Upper lobe of left lung (tissue), 6 donors: ENCODE measurements around the gene GPER1. TPM values are rescaled to one million over a fixed set of nuclear protein-coding genes. Genes with fewer than 3 reads are reported as not detected.

Experiments used
- ATAC-seq, 2 donors: fragments of 200-7000 bp; cut with Tn5 transposase; one replicate each; pipeline ENCODE4 v1.9.1; 2022; ENCODE audit warnings: mild to moderate bottlenecking in 2 of 2, moderate library complexity in 2 of 2; ENCODE audit not compliant: low FRiP score in 2 of 2
- DNase-seq, 2 donors: peaks; one replicate each; pipeline ENCODE4 v3.0.0-alpha.2; 2019 to 2020
- H3K27ac ChIP-seq, 4 donors: fragments of 200-600 bp; sonication (generic); one replicate each; pipeline ENCODE4 v1.5.1; 2016 to 2019
- H3K27me3 ChIP-seq, 4 donors: fragments of 200-600 bp; sonication (generic); one replicate each; pipeline ENCODE4 v1.5.1; 2017 to 2019
- H3K36me3 ChIP-seq, 4 donors: fragments of 200-600 bp; sonication (generic); one replicate each; pipeline ENCODE4 v1.5.1; 2016 to 2019
- H3K4me1 ChIP-seq, 4 donors: fragments of 200-600 bp; sonication (generic); one replicate each; pipeline ENCODE4 v1.5.1; 2018 to 2019
- H3K4me3 ChIP-seq, 4 donors: fragments of 200-600 bp; sonication (generic); one replicate each; pipeline ENCODE4 v1.5.1; 2017 to 2019; ENCODE audit warnings: mild to moderate bottlenecking in 2 of 4, moderate library complexity in 1 of 4
- H3K9me3 ChIP-seq, 4 donors: fragments of 200-600 bp; sonication (generic); one replicate each; pipeline ENCODE4 v1.5.1; 2018 to 2019
- CTCF ChIP-seq, 6 experiments: fragments of 450-650 bp in 4 of 6; fragments of 200-600 bp in 2 of 6; sonication (generic) in 2 of 6; IDR thresholded peaks; one replicate each; pipeline ENCODE4 v1.5.1; 2016 to 2019; ENCODE audit warnings: antibody characterized with exemption in 6 of 6
- EP300 ChIP-seq, 4 donors: sonication (generic); formaldehyde crosslinking; IDR thresholded peaks; one replicate each; pipeline ENCODE4 v1.5.1; 2017; ENCODE audit warnings: antibody characterized with exemption in 4 of 4, control low read depth in 2 of 4
- POLR2A ChIP-seq, 4 donors: fragments of 450-650 bp; IDR thresholded peaks; one replicate each; pipeline ENCODE4 v1.5.1; 2016 to 2017; ENCODE audit warnings: antibody characterized with exemption in 4 of 4, mild to moderate bottlenecking in 2 of 4
- POLR2AphosphoS5 ChIP-seq, 2 donors: sonication (generic); formaldehyde crosslinking; IDR thresholded peaks; one replicate each; pipeline ENCODE4 v1.5.1; 2017; ENCODE audit warnings: antibody characterized with exemption in 2 of 2
- WGBS, 2 donors: methylation state at CpG; one replicate each; pipeline ENCODE4 v1.1.5; 2017 to 2018; 5-methylcytosine and 5-hydroxymethylcytosine counted together
- total RNA-seq, 6 donors: library from RNA; depleted of rRNA in 4 of 6; stranded (reverse); fragments of >200 nt in 4 of 6; gene quantifications; one replicate each; pipeline versions ENCODE4 v1.1.0 to v1.2.1, GENCODE V29; 2016 to 2021
- donor health status: DM: no; HTN: no; CAD: no; lungs with moderate emphysema.
- donor health status: DM: no; HTN: yes; CAD: no; lungs with severe emphysema.

The GPER1 gene
- total RNA-seq, 6 donors from 2014 or later = 6.5 to 24.7 (median 8.5) TPM

GRCh38 chr7:1119201-1119600 lies 31.3 kb downstream of the GPER1 start:
- TF ChIP-seq EP300 (IDR thresholded peaks at IDR 0.05) (no peak), POLR2AphosphoS5 (IDR thresholded peaks at IDR 0.05) (no peak), CTCF (IDR thresholded peaks at IDR 0.05) (no peak), POLR2A (IDR thresholded peaks at IDR 0.05) (no peak)
- H3K36me3 ChIP-seq = no peaks in the 10 kb centered on the region
- ATAC-seq (no peak), DNase-seq (no peak)
- peaks cover 0 to 13% (median 2%) of the 10 kb centered on the region in 4 donors for H3K4me1 ChIP-seq
- H3K9me3 ChIP-seq = no peaks in the 10 kb centered on the region
- no peaks in the 10 kb centered on the region for H3K27me3 ChIP-seq
- H3K27ac ChIP-seq = no peak overlapping the region
- WGBS, 2 donors = 83 to 90% methylated on average over 5 of the region's 5 CpGs
- no peak overlapping the region for H3K4me3 ChIP-seq

- Histone ChIP-seq H3K9me3 (no peaks in the 10 kb centered on the region), H3K4me1 (peaks cover 3 to 20% (median 5%) of the 10 kb centered on the region in 4 donors), H3K4me3 (no peak overlapping the region), H3K36me3 (peaks cover 0 to 3% (median 0%) of the 10 kb centered on the region in 4 donors), H3K27ac (no peak overlapping the region), H3K27me3 (no peaks in the 10 kb centered on the region)
- no peak for ATAC-seq
- no peak for TF ChIP-seq POLR2AphosphoS5 (IDR thresholded peaks at IDR 0.05)
- no peak for TF ChIP-seq CTCF (IDR thresholded peaks at IDR 0.05)
- TF ChIP-seq POLR2A (IDR thresholded peaks at IDR 0.05) = no peak
- no peak for TF ChIP-seq EP300 (IDR thresholded peaks at IDR 0.05)
- DNase-seq = no peak
- WGBS, 2 donors = 94 to 96% methylated on average over 22 of the region's 22 CpGs
Observed at GRCh38 chr7:1120791-1121190, 32.9 kb downstream of the GPER1 start.

- ATAC-seq (peak in 1 of 2 donors; percentile 17), DNase-seq (no peak)
- H3K27me3 ChIP-seq = no peaks in the 10 kb centered on the region
- H3K36me3 ChIP-seq = peaks cover 0 to 3% (median 0%) of the 10 kb centered on the region in 4 donors
- peaks cover 3 to 20% (median 5%) of the 10 kb centered on the region in 4 donors for H3K4me1 ChIP-seq
- H3K27ac ChIP-seq = no peak overlapping the region
- TF ChIP-seq EP300 (IDR thresholded peaks at IDR 0.05) (no peak), POLR2AphosphoS5 (IDR thresholded peaks at IDR 0.05) (no peak), POLR2A (IDR thresholded peaks at IDR 0.05) (no peak)
- 91 to 98% methylated on average over 12 to 14 of the region's 14 CpGs for WGBS, 2 donors
- no peak overlapping the region for H3K4me3 ChIP-seq
- H3K9me3 ChIP-seq = no peaks in the 10 kb centered on the region
Observed at GRCh38 chr7:1121476-1121875, 33.6 kb downstream of the GPER1 start.

- Histone ChIP-seq H3K4me1 (peaks cover 3 to 20% (median 5%) of the 10 kb centered on the region in 4 donors), H3K27me3 (no peaks in the 10 kb centered on the region), H3K4me3 (no peak overlapping the region), H3K36me3 (peaks cover 0 to 4% (median 2%) of the 10 kb centered on the region in 4 donors), H3K9me3 (no peaks in the 10 kb centered on the region), H3K27ac (no peak overlapping the region)
- WGBS, 2 donors = 79 to 83% methylated on average over 5 to 19 of the region's 28 CpGs
- no peak for ATAC-seq
- no peak for DNase-seq
- TF ChIP-seq EP300 (IDR thresholded peaks at IDR 0.05) (no peak), POLR2A (IDR thresholded peaks at IDR 0.05) (no peak), POLR2AphosphoS5 (IDR thresholded peaks at IDR 0.05) (no peak), CTCF (IDR thresholded peaks at IDR 0.05) (no peak)
Observed at GRCh38 chr7:1121886-1122831, 34.2 kb downstream of the GPER1 start.

- Histone ChIP-seq H3K9me3 (no peaks in the 10 kb centered on the region), H3K27me3 (no peaks in the 10 kb centered on the region), H3K4me1 (peaks cover 3 to 20% (median 5%) of the 10 kb centered on the region in 4 donors), H3K27ac (peak overlapping the region in 2 of 4 donors; percentile 70 to 81), H3K36me3 (peaks cover 0 to 4% (median 2%) of the 10 kb centered on the region in 4 donors), H3K4me3 (no peak overlapping the region)
- DNase-seq (peak in 1 of 2 donors; percentile 81), ATAC-seq (no peak)
- 81 to 89% methylated on average over 10 to 31 of the region's 31 CpGs for WGBS, 2 donors
- no peak for TF ChIP-seq CTCF (IDR thresholded peaks at IDR 0.05)
Observed at GRCh38 chr7:1122832-1123501, 35.1 kb downstream of the GPER1 start.
